A204.1 (cell line): ENCODE data around the gene CORO7.
"Not testable (repeated sequence)": the region's sequence is repeated elsewhere in the genome, so short reads cannot be mapped to it uniquely, and the experiment has no call there.

Source experiments
- FAIRE-seq: peaks from 2 replicates; lab custom pipeline; 2012; peaks lifted over from hg19 to GRCh38; lab: Jason Lieb, UNC

The CORO7 gene

DNA sequence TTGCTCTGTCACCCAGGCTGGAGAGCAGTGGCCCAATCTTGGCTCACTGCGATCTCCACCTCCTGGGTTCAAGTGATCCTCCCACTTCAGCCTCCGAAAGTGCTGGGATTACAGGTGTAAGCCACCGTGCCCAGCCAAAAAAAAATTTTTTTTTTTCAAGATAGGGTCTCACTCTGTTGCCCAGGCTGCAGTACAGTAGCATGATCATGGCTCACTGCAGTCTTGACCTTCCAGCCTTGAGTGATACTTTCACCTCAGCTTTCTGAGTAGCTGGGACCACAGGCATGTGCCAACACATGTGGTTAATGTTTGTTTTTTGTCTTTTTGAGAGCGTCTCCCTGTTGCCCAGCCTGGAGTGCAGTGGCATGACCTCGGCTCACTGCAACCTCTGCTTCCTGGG lies 63.6 kb downstream of the CORO7 start:
- FAIRE-seq = no peak

- no peak for FAIRE-seq
Observed at GRCh38 chr16:4351880-4352279, 64.5 kb downstream of the CORO7 start.

DNA sequence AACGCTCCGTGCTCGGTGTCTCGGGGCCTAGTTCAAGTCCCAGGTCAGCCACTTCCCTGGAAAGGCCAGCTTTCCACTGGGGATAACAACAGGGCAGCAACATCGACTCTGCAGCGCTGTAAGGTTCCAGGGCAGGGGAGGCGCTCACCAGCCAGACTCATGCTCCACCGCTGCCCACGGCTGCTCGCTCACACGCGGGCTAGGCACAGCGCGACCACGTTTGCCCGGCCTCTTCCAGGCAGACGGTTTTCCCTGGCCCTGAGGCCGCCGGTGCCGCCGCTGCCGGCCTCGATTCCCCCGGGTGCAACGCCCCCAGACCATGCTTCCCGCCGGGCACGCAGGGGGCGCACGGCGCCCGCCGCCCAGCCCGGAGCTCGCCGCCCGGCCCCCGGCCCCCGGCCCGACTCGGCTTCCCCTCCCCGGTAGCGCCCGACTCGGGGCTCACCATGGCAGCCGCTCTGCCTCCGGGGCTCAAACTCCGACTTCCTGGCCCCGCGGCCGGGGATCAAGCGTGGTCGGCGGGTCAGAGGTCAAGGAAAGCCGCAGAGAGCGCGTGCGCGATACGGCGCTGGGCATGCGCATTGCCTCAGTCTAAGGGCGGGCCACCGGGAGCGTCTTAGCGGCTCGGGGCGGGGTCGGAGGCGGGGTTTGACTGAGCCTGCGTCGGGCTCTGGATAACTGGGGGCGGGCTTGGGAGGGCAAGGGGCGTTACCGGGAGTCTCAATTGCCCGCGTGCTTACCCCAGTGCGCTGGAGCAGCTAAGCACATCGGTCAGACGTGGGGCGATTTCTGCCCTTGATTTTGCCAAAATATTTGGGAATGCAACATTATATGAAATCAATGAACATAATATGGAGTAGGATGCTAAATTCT lies 65.4 kb downstream of the CORO7 start, which contains the start of gene PAM16:
Gene PAM16, minus strand, starts transcription at position 535 of the 873 bp plus-strand sequence. Its CDS starts 87 bp downstream, at position 448.
- FAIRE-seq = peak; percentile 6

DNA sequence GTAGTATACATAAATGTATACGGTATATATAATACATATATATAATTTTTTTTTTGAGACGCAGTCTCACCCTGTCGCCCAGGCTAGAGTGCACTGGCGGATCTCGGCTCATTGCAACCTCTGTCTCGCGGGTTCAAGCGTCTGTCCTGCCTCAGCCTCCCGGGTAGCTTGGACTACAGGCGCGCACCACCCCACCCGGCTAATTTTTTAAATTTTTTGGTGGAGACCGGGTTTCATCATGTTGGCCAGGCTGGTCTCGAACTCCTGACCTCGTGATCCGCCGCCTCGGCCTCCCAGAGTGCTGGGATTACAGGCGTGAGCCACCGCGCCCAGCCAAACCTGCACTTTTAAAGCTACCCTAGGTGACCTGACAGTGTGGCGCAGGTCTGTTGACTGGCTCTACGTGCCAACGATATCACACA lies 66.0 kb downstream of the CORO7 start:
- FAIRE-seq = no peak

GRCh38 chr16:4349332-4349731 lies 67.1 kb downstream of the CORO7 start:
- no peak for FAIRE-seq

DNA sequence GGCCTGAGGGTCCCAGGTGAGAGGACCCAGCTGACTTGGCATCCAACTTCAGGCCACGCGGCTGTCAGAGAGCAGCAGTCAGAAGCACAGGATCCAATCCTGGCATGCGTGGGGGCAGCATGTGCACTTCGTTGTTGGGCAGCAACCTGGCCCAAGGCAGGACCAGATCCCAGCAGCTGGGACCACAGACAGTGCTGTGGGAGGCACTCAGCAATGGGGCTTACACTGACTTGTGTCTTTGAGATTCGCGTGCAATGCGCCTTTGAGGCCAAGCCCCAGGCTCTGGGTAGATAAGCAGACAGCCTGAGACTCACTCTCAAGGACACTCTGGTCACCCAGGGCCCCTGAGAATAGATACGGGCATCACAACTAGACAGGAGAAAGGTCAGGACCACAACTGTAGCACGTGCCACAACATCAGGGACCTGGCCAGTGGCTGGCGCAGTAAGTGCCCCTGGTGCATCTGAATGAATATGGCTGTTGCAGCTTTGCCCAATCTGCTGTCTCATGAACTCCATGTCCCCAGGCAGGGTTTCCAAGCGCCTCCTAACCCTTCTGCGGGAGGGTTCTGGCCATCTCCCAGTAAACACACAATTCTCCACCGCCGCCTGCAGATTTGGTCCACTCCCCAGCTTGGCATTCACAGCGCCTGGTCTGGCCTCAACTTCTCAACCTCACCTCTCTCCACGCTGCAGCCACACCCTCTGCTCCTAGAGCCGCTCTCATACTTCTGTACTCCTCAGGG lies 68.5 kb downstream of the CORO7 start:
- no peak for FAIRE-seq

DNA sequence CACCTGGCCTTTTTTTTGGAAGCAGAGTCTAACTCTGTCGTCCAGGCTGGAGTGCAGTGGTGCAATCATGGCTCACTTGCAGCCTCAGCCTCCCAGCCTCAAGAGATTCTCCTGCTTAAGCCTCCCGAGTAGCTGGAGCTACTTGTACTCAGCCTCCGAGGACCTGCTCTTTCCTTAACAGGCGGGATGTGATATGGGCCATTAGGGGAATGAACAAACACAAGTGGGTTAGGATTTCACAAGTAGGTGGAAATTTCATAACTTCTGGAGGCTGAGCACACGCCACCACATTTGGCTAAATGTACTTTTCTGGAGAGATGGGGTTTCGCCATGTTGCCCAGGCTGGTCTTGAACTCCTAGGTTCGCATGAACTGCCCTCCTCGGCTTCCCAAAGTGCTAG lies 69.4 kb downstream of the CORO7 start:
- no peak for FAIRE-seq

DNA sequence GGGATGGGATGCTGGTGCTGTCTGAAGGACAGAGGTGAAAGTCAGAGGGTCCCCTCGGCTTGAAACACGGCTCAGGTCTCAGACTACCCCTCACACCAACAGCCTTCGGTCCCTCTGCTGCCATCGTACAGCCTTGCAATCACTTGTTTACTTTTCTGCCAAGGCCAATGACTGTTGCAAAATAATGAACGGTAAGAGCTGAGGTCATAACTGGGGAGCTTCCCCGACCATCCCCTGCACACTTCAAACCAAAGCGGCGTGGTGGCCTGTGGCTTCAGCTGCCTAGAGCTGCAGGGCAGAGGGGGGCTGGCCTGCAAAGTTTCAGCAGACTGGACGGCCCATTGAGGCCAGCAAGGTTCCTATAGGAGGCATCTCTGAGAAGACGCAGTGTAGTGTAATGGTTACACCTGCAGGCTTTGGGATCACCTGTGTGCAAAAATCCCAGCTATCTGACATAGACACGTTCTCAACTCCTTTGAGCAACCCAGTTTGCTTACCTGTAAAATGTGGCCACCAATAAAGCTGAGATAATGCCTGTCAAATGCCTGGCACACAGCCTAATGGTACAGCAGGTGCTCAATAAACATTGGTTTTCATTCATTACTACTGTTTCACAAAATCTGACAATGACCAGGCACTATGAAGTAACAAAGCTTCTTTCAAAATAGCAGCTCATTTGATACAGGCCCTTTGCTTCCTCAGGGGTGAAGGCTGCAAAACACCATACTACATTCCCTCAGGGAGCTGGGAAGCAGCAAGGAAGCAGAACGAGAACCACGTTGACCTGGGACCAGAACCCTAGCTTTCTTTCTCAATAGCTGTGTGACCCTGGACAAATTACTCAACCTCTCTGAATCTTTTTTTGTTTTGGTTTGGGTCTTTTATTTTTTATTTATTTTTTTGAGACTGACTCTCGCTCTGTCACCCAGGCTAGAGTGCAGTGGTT lies 70.3 kb downstream of the CORO7 start:
- FAIRE-seq = no peak

DNA sequence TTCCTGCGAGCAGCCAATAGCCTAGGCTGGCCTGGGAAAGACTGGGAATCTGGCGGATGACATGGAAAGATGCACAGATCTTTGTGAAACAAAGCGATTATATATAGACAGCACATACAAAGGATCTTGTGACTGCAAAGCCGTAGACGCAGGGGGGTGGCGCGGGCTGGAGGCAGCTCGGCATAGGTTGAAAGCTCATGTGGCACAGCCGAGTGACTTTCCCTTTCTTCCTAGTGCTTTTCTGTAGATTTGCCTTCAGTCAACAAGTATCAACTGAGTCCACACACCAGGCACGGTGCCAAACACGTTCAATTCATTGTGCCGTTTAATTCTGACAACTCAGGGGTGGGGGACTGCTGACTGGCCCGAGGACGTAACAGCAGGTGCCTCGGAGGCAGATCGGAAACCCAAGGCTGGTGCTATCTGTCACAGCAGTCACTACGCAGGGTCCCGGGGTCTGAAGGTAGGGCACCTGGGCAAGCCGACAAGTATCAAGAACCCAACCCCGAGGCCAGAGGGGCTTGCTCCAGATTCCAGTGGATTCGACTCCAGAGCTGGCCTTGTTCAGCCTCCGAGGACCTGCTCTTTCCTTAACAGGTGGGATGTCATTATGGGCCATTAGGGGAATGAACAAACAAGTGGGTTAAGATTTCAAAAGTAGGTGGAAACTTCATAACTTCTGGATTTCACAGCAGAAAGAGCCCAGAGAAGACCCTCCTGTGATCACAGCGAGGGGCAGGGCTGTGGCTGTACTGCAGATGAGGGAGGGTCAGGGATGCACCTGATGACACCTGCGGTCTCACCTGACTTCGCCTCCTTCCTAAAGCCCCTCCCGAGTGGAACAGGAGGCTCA lies 71.2 kb downstream of the CORO7 start:
- FAIRE-seq = no peak

- FAIRE-seq = not testable (repeated sequence)
Observed at GRCh38 chr16:4344300-4344982, 72.0 kb downstream of the CORO7 start.

DNA sequence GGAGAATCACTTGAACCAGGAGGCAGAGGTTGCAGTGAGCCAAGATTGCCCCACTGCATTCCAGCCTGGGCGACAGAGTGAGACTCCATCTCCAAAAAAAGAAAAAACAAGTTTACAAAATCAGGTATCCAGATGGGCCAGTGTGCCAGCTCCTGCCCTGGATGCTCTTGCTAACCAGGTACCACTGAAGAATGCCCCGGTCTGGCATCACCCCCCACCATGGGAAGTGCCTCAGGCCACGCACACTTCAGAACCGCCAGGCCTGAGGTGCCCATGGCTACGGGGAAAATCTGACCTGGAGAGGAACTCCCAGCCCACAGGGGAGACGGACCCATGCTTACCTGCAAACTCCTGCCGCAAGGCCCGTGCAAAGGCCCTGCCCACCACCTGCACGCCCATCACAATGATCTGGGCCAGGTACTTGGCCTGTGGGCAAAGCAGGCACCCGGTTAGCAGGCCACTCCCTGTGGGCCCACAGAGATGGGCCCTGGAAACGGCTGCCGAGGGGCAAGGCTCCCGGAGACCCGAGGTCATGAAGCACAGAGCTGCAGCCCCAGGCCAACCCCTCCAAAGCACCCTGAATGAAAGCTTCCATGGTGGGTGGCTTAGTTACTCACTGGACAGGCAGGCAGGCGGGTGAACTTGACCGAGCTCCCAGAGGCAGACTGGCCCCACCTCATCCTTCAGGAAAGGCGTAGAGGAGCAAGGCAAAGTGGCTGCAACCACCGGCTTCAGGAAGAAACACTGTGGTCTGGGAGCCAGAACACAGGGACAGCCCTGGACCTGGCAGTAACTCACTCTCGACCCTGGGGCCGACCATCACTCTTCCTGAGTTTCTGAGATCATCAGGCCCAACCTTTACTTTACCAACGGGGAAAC lies 73.3 kb downstream of the CORO7 start:
- FAIRE-seq = no peak

DNA sequence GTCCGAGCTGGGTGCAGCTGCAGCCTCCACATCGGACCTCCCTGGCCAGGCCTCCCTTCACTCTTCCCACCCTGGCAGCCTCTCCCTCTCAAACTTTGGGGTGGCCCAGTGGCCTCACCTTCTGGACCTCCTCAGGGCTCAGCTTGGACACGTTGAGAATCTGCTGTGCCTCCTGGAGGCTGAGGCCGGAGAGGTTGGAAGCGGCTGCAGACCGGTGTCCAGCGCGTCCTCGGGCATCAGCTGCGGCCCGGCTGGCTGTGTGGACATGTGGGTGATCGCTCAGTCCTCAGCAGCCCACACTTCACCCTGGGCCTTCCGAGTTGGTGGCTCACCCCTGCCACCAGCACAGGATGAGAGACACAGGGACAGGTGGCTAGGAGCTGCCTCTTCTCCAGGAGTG lies 75.1 kb downstream of the CORO7 start:
- no peak for FAIRE-seq

- no peak for FAIRE-seq
Observed at GRCh38 chr16:4340443-4340842, 76.0 kb downstream of the CORO7 start.

DNA sequence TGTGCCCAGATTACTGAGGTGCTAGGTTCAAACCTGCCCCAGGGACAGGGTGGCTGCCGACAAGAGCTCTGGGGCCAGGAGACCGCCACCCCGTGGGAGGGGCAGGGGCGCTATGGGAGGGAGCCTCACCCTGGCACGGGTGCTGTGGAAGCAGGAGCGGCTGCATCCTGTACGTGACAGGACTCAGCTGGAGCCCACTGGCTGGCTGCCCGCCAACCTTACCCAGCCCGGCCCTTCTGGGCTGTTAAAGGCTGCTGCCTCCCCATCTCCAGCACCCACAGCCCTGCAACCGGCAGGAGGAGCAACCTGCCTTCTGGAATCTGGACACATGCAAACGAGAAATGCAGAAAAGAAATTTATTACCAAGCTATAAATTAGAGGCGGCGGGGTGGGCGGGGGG lies 76.5 kb downstream of the CORO7 start:
- FAIRE-seq = no peak

DNA sequence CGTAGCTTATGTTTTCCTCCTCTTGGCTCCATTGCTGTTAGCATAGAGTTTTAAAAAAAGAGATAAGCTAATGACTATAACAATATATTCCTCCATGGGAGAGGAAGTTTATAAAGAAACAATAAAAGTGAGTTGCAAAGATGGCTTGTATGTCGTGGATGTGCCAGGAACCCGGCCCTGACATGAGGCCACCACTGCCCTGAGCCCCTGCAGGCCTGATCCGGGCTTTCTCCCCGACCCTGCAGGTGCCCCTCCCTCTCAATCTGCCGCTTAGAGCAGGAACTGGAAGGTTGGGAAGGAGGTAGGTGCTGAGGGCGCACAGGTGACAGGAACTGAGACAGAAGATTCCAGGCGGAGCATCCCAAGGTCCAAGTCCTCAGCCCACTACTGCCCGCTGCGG lies 76.9 kb downstream of the CORO7 start:
- FAIRE-seq = no peak

DNA sequence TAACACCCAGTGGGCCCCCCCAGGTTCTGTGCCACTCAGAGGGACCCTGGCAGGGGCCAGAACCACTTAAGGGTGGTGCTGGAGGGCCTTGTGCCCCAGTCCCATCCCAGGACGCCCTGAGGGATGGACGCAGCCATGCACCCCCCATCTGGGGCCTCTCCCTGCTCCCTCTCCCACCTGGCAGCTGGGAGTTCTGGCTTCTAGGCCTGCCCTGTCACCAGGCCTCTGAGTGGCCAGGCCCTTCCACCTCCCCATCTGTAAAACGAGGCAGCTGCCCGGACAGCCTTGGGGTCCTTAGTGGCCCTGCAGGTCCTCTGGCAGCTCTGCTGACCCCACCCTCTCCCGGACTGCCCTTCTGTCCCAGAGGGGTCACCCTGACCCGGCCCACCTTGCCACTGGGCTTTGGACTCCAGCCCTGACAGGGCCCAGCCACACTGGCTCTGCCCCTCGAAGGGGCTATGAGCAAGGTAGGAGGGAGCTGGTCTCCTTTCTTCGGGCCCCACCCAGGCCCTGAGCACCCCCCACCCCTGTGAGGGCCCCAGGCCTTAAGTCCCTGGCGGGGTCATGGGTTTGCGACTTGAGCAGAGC lies 77.6 kb downstream of the CORO7 start:
- no peak for FAIRE-seq

GRCh38 chr16:4338125-4338582 lies 78.2 kb downstream of the CORO7 start:
- FAIRE-seq = no peak

GRCh38 chr16:4337540-4338088 lies 78.8 kb downstream of the CORO7 start:
- no peak for FAIRE-seq
